Measurements from ENCODE around the gene TNFRSF4.

TNFRSF4 gene

DNA sequence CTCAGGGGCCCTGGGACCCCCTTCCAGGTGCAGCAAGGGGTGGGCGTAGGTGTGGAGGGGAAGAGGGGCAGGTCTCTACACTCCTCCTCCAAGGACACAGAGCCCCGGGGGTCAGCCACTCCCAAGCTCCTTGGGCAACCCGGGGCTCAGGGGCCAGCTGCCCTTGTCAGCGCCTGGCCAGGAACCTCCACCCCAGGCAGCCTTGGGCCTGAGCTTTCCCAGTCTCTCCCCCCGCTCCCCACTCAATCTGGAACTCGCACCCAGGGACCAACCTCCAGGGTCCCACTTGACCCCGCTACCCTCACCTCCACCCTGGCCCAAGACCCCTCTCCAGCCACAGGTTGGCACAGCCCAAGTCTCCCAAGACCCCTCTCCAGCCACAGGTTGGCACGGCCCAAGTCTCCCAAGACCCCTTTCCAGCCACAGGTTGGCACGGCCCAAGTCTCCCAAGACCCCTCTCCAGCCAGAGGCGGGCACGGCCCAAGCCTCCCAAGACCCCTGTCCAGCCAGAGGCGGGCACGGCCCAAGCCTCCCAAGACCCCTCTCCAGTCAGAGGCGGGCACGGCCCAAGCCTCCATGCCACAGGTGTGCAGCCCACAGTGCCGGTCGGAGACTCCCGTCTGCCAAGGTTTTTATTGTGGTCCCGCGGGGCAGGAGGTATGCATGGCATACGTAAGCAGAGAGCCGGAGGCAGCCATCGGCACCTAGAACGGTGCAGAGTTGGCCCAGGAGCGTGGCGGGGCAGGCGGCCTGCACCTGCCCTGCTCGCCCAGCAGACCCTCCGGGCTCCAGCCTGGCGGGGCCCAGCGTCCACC, 3.0 kb downstream of the TNFRSF4 start:
- DNase-seq (ENCODE audit: low read depth), result no peak
- TF ChIP-seq, protein P1, sequence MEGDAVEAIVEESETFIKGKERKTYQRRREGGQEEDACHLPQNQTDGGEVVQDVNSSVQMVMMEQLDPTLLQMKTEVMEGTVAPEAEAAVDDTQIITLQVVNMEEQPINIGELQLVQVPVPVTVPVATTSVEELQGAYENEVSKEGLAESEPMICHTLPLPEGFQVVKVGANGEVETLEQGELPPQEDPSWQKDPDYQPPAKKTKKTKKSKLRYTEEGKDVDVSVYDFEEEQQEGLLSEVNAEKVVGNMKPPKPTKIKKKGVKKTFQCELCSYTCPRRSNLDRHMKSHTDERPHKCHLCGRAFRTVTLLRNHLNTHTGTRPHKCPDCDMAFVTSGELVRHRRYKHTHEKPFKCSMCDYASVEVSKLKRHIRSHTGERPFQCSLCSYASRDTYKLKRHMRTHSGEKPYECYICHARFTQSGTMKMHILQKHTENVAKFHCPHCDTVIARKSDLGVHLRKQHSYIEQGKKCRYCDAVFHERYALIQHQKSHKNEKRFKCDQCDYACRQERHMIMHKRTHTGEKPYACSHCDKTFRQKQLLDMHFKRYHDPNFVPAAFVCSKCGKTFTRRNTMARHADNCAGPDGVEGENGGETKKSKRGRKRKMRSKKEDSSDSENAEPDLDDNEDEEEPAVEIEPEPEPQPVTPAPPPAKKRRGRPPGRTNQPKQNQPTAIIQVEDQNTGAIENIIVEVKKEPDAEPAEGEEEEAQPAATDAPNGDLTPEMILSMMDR (IDR thresholded peaks at IDR 0.05; ENCODE audit: low read depth, low read length, missing control alignments), result no peak
- no peak overlapping the region for H3K4me3 ChIP-seq (ENCODE audit: low read depth, low read length)

GRCh38 chr1:1208713-1209433, 5.1 kb downstream of the TNFRSF4 start:
- no peak overlapping the region for H3K4me3 ChIP-seq (ENCODE audit: low read depth, low read length)

GRCh38 chr1:1207571-1207892, 6.4 kb downstream of the TNFRSF4 start:
- no peak overlapping the region for H3K4me3 ChIP-seq (ENCODE audit: low read depth, low read length)
- no peak for DNase-seq (ENCODE audit: low read depth)
- TF ChIP-seq, protein P1 (IDR thresholded peaks at IDR 0.05; ENCODE audit: low read depth, low read length, missing control alignments), result no peak

More at GRCh38 chr1:1208713-1209433, 5.1 kb downstream of the TNFRSF4 start:
- TF ChIP-seq, protein P1 (IDR thresholded peaks at IDR 0.05; ENCODE audit: low read depth, low read length, missing control alignments), result no peak
- DNase-seq (ENCODE audit: low read depth), result no peak

- H3K4me3 ChIP-seq (ENCODE audit: low read depth, low read length), result no peak overlapping the region
- TF ChIP-seq, protein P1 (IDR thresholded peaks at IDR 0.05; ENCODE audit: low read depth, low read length, missing control alignments), result no peak
- no peak for DNase-seq (ENCODE audit: low read depth)
Measured at GRCh38 chr1:1206966-1207531, 6.9 kb downstream of the TNFRSF4 start.

DNA sequence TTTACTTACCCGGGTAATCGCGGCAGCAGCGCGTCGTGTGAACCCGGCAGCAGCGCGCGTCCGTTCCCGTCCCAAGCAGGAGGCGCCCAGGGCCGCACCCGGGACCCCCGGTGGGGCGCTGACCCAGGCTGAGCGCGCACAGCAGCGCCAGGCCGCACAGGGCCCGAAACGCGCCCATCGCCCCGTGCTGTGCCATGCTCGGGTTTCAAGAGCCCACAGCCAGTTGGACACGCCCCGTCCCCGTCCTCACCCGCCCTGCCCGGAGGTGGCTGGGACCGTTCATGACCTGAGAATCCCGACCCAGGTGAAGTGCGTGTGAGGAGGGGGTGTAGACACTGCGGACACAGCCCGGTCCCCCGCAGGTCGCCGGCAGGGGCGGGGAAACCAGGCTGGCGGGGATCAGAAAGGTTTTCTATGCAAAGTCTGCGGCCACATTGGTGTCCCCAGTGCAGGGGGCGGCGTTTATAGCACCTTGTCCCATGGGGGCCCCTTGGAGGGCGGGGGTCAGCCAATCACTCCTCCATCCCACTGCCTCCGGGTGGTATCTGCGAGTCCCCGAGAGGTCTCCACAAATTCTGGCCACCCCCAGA, 7.5 kb downstream of the TNFRSF4 start, which contains the start of gene TNFRSF18:
Gene TNFRSF18 (minus strand): TSS at position 217 of the 590 bp plus-strand sequence. CDS start 21 bp downstream, at position 196.
- TF ChIP-seq, protein P1 (IDR thresholded peaks at IDR 0.05; ENCODE audit: low read depth, low read length, missing control alignments), result no peak
- H3K4me3 ChIP-seq (ENCODE audit: low read depth, low read length), result peak within 1 kb of the TSS; percentile 8
- DNase-seq (ENCODE audit: low read depth), result no peak

DNA sequence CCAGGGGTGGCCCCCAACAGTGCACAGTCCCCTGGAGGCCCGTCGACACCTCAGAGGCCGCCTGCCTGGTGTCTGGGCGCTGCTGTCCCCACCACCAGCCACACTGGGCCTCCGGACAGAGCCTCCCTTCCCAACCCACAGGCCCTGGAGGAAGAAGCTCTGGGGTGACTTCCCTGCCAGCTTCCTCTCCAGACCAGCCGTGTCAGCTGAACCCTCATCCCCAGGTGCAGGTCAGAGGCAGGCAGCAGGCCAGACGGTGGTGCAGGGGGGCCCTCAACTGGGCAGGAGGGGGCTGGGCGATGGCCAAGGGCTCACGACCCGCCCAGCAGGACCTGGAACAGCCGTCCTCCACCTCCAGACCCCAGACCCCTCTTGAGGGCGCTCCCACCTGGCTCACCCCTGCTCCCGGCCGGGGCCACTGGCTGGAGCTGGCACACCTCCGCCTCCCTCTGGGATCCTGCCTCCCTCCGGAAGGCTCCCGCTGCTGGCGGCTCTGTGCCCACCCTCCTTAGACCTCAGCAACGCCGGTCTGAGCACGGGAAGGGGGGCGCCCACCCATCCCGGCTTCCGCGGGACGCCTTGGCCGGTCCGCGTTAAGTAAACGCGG, 8.1 kb downstream of the TNFRSF4 start:
- DNase-seq (ENCODE audit: low read depth), result no peak
- TF ChIP-seq, protein P1 (IDR thresholded peaks at IDR 0.05; ENCODE audit: low read depth, low read length, missing control alignments), result no peak
- H3K4me3 ChIP-seq (ENCODE audit: low read depth, low read length), result peak overlapping the region; percentile 8
